GM23248 (cell line): ENCODE results near the gene SSU72.

ENCODE experiments used
- EZH2 ChIP-seq: fragments of 200-600 bp; sonication (generic); IDR thresholded peaks from 2 replicates; pipeline ENCODE4 v1.6.1; 2018; ENCODE audit warnings: antibody characterized with exemption, mild to moderate bottlenecking; ENCODE audit not compliant: insufficient read depth, poor library complexity, severe bottlenecking
- EZH2phosphoT487 ChIP-seq: fragments of 200-600 bp; sonication (generic); IDR thresholded peaks from 2 replicates; pipeline ENCODE4 v1.6.1; 2018; ENCODE audit warnings: antibody characterized with exemption, moderate library complexity, mild to moderate bottlenecking, low read depth; ENCODE audit not compliant: insufficient read depth

DNA sequence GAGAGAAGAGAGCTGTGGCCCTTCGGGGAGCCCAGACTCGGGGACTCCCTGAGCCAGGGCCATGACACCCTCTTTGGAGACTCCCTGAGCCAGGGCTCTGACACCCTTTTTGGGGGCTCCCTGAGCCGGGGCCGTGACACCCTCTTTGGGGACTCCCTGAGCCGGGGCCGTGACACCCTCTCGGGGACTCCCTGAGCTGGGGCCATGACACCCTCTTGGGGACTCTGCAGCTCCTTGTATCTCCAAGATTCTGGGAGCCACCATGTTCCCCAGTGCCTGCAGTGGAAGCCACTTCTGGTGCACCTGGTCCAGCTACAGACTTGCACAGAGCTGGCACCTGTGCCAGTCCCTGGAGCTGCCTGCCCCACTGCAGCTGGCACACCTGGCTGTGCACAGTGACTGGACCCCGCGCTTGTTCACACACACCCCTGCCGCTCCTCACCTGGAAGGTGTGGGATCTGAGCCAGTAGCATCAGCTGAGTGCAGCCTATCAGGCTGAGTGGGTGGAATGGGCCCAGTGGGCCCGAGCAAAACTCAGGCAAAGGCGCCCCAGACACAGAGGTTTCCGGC lies 3.8 kb upstream of the SSU72 start:
- TF ChIP-seq EZH2phosphoT487, result no peak
- TF ChIP-seq EZH2, result no peak
